GM12878 (cell line): ENCODE measurements around the gene CA5A.

Source experiments
- CBX3 ChIP-seq: fragments of 200-600 bp; sonication (generic); IDR thresholded peaks from 2 replicates; pipeline ENCODE4 v1.6.1; 2016; ENCODE audit warnings: low read depth, borderline replicate concordance
- CTCF ChIP-seq, 3 experiments: IDR thresholded peaks in 2 of 3; conservative IDR thresholded peaks in 1 of 3; 2 replicates each; pipeline ENCODE4 v1.5.1; 2011; ENCODE audit warnings: low read depth in 3 of 3, low read length in 3 of 3, mild to moderate bottlenecking in 3 of 3, control low read depth in 2 of 3, moderate library complexity in 2 of 3, inconsistent platforms in 1 of 3, mixed read lengths in 1 of 3; ENCODE audit not compliant: control insufficient read depth in 2 of 3, insufficient read depth in 1 of 3; ENCODE audit errors: extremely low read depth in 1 of 3
- EP300 ChIP-seq, 2 experiments: fragments of 150-350 bp in 1 of 2; IDR thresholded peaks; 2 replicates each; pipeline ENCODE4 v1.6.1; 2011 to 2012; ENCODE audit warnings: low read depth in 2 of 2, low read length in 2 of 2, borderline replicate concordance in 1 of 2, improper control_type of control experiment in 1 of 2, inconsistent platforms in 1 of 2; ENCODE audit not compliant: control insufficient read depth in 1 of 2
- EZH2 ChIP-seq: IDR thresholded peaks from 2 replicates; pipeline ENCODE4 v1.6.1; 2012; ENCODE audit warnings: low read depth, mild to moderate bottlenecking, control low read depth, inconsistent platforms, low read length, borderline replicate concordance; ENCODE audit not compliant: control insufficient read depth
- GABPA ChIP-seq: IDR thresholded peaks from 2 replicates; pipeline ENCODE4 v1.6.1; 2014; ENCODE audit warnings: antibody characterized with exemption, low read depth, mild to moderate bottlenecking, inconsistent platforms
- IKZF1 ChIP-seq: fragments of 450-650 bp; conservative IDR thresholded peaks from 2 replicates; pipeline ENCODE4 v1.6.1; 2017; ENCODE audit warnings: antibody characterized with exemption, mild to moderate bottlenecking
- KDM1A ChIP-seq: fragments of 200-600 bp; sonication (generic); IDR thresholded peaks from 2 replicates; pipeline ENCODE4 v1.6.1; 2016; ENCODE audit warnings: borderline replicate concordance
- POLR2A ChIP-seq: IDR thresholded peaks from 2 replicates; pipeline ENCODE4 v1.6.1; 2011; ENCODE audit warnings: low read depth, mild to moderate bottlenecking, low read length
- USF2 ChIP-seq: IDR thresholded peaks from 2 replicates; pipeline ENCODE4 v1.6.1; 2011; ENCODE audit warnings: low read depth, low read length, improper control_type of control experiment, borderline replicate concordance
- TF ChIP-seq, protein P1 (sequence below): fragments of 450-650 bp; IDR thresholded peaks from 2 replicates; pipeline ENCODE4 v1.6.1; 2017; ENCODE audit warnings: antibody characterized with exemption, mild to moderate bottlenecking, moderate library complexity
- TF ChIP-seq, protein P2 (sequence below): IDR thresholded peaks from 2 replicates; pipeline ENCODE4 v1.6.1; 2012; ENCODE audit warnings: mild to moderate bottlenecking, low read depth, low read length

GRCh38 chr16:87929986-87930385 lies 6.3 kb downstream of the CA5A start:
- TF ChIP-seq CTCF (IDR thresholded peaks at IDR 0.05 in 2 of 3, conservative IDR thresholded peaks at IDR 0.05 in 1 of 3; ENCODE audit: control insufficient read depth in 2 of 3, extremely low read depth in 1 of 3, insufficient read depth in 1 of 3, low read depth in 3 of 3, low read length in 3 of 3) (no peak), EZH2 (no peak), GABPA (no peak), POLR2A (no peak), CBX3 (no peak), EP300 (IDR thresholded peaks at IDR 0.05; ENCODE audit: borderline replicate concordance in 1 of 2, control insufficient read depth in 1 of 2, low read depth in 2 of 2, low read length in 2 of 2) (no peak), IKZF1 (no peak), USF2 (no peak), KDM1A (no peak)
- TF ChIP-seq, protein P1, sequence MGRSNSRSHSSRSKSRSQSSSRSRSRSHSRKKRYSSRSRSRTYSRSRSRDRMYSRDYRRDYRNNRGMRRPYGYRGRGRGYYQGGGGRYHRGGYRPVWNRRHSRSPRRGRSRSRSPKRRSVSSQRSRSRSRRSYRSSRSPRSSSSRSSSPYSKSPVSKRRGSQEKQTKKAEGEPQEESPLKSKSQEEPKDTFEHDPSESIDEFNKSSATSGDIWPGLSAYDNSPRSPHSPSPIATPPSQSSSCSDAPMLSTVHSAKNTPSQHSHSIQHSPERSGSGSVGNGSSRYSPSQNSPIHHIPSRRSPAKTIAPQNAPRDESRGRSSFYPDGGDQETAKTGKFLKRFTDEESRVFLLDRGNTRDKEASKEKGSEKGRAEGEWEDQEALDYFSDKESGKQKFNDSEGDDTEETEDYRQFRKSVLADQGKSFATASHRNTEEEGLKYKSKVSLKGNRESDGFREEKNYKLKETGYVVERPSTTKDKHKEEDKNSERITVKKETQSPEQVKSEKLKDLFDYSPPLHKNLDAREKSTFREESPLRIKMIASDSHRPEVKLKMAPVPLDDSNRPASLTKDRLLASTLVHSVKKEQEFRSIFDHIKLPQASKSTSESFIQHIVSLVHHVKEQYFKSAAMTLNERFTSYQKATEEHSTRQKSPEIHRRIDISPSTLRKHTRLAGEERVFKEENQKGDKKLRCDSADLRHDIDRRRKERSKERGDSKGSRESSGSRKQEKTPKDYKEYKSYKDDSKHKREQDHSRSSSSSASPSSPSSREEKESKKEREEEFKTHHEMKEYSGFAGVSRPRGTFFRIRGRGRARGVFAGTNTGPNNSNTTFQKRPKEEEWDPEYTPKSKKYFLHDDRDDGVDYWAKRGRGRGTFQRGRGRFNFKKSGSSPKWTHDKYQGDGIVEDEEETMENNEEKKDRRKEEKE, result no peak
- TF ChIP-seq, protein P2, sequence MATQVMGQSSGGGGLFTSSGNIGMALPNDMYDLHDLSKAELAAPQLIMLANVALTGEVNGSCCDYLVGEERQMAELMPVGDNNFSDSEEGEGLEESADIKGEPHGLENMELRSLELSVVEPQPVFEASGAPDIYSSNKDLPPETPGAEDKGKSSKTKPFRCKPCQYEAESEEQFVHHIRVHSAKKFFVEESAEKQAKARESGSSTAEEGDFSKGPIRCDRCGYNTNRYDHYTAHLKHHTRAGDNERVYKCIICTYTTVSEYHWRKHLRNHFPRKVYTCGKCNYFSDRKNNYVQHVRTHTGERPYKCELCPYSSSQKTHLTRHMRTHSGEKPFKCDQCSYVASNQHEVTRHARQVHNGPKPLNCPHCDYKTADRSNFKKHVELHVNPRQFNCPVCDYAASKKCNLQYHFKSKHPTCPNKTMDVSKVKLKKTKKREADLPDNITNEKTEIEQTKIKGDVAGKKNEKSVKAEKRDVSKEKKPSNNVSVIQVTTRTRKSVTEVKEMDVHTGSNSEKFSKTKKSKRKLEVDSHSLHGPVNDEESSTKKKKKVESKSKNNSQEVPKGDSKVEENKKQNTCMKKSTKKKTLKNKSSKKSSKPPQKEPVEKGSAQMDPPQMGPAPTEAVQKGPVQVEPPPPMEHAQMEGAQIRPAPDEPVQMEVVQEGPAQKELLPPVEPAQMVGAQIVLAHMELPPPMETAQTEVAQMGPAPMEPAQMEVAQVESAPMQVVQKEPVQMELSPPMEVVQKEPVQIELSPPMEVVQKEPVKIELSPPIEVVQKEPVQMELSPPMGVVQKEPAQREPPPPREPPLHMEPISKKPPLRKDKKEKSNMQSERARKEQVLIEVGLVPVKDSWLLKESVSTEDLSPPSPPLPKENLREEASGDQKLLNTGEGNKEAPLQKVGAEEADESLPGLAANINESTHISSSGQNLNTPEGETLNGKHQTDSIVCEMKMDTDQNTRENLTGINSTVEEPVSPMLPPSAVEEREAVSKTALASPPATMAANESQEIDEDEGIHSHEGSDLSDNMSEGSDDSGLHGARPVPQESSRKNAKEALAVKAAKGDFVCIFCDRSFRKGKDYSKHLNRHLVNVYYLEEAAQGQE, result no peak
